Stimulated activated naive CD4-positive, alpha-beta T cell treated with Interleukin-2 at 50 U/mL for 16 hours (primary cell): Measurements from ENCODE around the gene SNX32.

Experiments used
- DNase-seq: peaks from one replicate; lab custom pipeline; 2025; lab: John Stamatoyannopoulos, UW

The SNX32 gene

GRCh38 chr11:65833297-65834030 is at the start of gene SNX32:
SNX32 (plus strand) TSS chr11:65833963; CDS start chr11:65834066, 103 bp downstream.
- DNase-seq, result peak; percentile 94

GRCh38 chr11:65785319-65786007 is 48.3 kb upstream of the SNX32 start:
- DNase-seq, result no peak

GRCh38 chr11:65786008-65786785 is 47.6 kb upstream of the SNX32 start:
- no peak for DNase-seq

GRCh38 chr11:65786786-65787636 is 46.8 kb upstream of the SNX32 start, which contains the start of gene OVOL1:
OVOL1 (plus strand) TSS chr11:65787063; CDS start chr11:65787374, 311 bp downstream.
- DNase-seq, result peak; percentile 26

- DNase-seq, result no peak
Observed at GRCh38 chr11:65787649-65788622, 45.8 kb upstream of the SNX32 start.

- DNase-seq, result no peak
Observed at GRCh38 chr11:65788821-65789220, 44.9 kb upstream of the SNX32 start.

- no peak for DNase-seq
Observed at GRCh38 chr11:65789230-65790103, 44.3 kb upstream of the SNX32 start.

- no peak for DNase-seq
Observed at GRCh38 chr11:65790104-65790901, 43.5 kb upstream of the SNX32 start.

- no peak for DNase-seq
Observed at GRCh38 chr11:65790902-65791650, 42.7 kb upstream of the SNX32 start.

- peak; percentile 39 for DNase-seq
Observed at GRCh38 chr11:65791719-65792213, 42.0 kb upstream of the SNX32 start.

GRCh38 chr11:65792456-65792855 is 41.3 kb upstream of the SNX32 start:
- DNase-seq, result no peak

GRCh38 chr11:65793144-65793581 is 40.6 kb upstream of the SNX32 start:
- DNase-seq, result no peak

GRCh38 chr11:65793625-65794400 is 40.0 kb upstream of the SNX32 start:
- no peak for DNase-seq

- DNase-seq, result no peak
Observed at GRCh38 chr11:65794570-65795510, 38.9 kb upstream of the SNX32 start.

GRCh38 chr11:65796726-65797601 is 36.8 kb upstream of the SNX32 start:
- DNase-seq, result no peak
